GM18511 (cell line): ENCODE measurements around the gene POLA1.

ENCODE experiments used
- ATAC-seq: cut with Tn5 transposase; IDR thresholded peaks from one replicate; pipeline ENCODE4 v1.9.1; 2021; ENCODE audit warnings: mild to moderate bottlenecking, moderate library complexity; ENCODE audit not compliant: unreplicated experiment

The POLA1 gene

DNA sequence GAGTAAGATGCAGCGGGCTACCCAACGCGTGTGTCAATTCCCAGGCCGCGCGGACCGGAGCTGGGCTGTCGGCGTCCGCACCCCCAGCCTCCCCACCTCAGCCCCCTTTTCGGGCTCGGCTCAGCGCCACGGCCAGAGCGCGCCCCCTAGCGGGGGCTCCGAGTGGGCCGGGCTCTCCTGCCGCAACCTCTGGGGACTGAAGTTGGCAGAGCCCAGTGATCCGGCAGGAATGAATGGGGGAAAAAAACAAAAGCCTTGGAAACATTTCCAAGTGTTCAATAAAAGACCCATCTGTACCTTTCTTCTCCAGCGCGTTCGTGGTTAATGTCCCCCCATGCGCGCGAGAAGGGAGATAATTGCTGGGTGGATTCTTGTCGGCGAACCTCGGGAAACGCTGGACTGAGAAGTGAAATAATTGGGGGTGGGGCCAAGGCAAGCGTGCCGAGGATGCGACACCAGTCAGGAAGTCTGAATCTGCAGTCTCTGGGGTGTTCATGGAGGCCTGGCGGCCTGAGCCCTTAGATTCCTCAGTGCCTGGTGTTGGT lies 327.3 kb downstream of the POLA1 start:
- peak; percentile 71 for ATAC-seq

DNA sequence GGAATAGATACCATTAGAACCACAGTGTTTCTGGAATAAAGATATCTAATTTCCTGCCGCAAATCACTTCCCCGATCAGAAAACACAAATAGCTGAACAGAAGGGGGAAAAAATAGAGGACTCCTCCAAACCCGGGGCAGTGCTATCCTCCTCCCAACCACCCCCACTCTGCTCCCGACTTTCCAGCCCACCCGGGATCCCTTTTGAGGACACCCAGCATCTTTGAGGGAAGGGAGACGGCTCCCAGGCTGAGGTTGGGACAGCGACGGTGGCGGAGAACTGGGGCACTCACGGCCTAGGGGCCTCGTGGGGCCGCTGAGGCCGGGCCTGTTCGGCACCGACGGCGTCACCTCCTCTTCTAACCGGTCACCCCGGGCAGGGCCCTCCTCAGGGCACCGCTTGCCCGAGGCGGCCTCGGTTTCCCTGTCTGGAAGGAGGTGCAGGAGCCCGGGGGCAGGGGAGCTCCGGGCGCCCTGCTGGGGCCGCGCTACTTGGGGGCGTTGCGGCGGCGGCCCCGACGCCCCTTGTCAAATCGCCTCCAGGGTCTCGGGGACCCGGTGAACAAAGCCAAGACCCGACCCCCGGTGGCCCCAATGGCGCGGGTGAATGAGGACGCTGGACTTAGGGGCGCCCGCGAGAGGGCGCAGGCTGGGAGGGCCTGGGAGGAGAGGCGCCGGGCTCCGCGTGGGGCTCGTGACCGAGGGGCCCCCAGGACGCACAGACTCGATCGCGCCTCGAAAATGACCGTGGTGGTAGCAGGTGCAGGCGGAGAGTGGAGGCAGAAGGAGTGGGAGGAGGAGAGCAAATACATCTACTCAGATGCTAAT lies 329.0 kb downstream of the POLA1 start:
- ATAC-seq, result no peak

DNA sequence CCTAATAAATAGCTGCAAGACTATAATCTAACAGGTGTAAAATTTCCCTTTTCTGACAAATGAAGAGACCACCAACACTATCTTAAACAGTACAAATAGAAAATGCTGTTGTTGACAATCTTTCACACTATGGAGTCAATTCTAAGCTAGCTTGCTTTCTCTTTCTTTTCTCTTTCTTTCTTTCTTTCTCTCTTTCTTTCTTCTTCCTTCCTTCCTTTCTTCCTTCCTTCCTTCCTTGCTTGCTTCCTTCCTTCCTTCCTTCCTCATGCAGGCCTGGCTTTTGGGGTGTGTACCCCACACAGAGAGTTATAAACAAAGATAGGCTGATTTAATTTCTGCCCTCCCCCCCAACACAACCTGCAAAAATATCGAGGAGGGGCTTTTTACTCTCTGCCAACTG lies 330.2 kb downstream of the POLA1 start:
- ATAC-seq, result no peak

DNA sequence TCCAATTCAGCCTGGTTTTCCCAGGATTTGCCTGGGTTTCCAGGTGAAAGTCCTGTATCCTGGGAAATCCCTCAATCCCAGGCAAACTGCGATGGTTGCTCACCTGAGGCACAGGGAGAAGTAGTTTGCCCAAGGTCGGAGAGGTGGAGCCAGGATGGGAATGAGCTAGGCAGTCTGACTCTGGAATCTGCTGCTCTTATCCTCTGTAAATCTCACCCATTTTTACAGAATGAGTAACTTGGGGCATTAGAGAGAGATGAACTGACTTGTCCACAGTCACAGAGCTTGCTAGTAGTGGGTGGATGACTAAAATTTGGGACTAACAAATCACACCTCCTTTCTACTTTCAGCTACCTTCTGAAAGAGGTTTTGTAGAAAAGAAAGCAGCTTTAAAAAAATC lies 331.9 kb downstream of the POLA1 start:
- ATAC-seq, result no peak

DNA sequence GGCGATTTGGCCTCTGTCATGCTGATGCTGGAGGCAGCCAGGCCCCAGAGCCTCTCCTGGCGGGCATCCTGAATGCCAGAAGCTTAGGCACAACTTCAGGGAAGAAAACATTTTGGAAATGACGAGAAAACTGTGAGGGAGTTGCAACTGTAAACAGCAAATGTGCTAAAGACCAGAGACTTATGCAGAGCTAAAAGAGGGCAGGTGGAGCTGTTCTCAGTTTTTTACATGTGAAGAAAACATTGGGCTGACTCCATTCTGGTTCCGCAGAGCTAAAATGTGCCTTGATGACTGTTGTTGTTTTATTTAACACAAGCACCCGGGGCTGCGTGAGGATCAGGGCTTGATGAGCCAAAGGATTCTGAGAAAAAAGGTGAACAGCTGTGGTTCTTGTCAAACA lies 332.9 kb downstream of the POLA1 start:
- ATAC-seq, result no peak

DNA sequence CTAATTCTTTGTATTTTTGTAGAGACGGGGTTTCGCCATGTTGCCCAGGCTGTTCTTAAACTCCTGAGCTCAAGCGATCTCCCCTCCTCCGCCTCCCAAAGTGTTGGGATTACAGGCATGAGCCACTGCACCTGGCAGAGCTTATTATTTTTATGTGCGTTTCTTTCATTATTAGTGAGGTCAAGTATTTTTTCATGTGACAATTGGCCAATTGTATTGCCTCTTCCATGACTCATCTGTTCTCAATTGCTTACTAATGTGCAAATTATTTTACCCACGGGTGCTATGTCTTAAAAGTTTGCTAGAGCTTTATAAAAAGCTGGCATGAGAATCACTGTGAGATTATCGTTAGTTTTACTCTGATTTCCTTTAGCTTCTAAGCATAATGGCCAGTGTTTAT lies 335.0 kb downstream of the POLA1 start:
- no peak for ATAC-seq

DNA sequence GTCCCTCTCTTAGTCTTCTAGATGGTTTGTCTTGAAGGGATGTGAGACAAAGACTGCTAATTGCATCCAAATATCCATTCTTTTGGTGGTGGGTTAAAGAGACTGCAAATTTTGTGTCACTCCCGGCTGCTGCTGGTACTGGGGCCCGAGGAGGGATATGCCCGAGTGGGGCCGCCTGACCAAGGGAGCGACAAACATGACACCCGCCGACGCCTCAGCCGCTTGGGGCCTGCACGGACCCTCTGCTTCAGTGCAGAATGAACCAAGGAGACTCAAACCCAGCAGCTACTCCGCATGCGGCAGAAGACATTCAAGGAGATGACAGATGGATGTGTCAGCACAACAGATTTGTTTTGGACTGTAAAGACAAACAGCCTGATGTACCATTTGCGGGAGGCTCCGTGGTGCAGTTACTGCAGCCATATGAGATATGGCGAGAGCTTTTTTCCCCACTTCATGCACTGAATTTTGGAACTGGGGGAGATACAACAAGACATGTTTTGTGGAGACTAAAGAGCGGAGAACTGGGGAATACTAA lies 335.6 kb downstream of the POLA1 start:
- ATAC-seq, result no peak

DNA sequence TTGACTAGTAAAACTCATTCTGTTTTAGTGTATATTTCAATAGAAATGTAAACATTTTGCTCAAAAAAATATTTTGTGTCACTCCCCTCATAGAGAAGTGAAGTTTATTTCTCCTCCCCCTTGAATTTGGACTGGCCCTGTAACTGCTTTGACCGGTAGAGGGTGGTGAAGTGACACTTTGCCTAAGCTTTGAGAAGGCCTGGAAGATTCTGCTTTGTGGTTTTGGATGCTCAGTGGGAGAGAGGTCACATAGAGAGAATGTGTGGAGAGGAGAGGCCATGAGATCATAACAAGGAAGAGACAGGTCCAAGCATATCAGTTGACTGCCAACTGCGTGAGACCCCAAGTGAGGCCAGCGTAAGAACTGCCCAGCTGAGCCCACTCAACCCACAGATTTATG lies 341.2 kb downstream of the POLA1 start:
- ATAC-seq, result no peak

DNA sequence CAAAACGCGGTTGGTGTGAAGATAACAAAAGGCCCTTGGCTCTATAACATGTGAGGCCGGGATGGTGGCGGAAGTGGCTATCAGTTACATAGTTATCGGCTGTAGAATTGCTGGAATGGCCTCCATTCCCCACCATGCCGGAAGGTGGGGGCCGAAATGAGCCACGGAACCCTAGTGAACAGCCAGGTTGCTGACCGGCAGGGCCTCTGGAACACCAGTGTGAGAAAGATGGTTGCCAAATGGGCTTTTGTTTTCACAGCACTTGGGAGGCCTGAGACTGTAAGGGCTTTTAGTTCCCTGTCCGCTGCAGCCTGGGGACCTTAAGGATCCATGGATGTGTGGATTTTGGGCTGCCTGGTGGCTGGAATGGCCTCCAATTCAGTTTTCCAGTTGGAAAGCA lies 345.3 kb downstream of the POLA1 start:
- ATAC-seq, result no peak

DNA sequence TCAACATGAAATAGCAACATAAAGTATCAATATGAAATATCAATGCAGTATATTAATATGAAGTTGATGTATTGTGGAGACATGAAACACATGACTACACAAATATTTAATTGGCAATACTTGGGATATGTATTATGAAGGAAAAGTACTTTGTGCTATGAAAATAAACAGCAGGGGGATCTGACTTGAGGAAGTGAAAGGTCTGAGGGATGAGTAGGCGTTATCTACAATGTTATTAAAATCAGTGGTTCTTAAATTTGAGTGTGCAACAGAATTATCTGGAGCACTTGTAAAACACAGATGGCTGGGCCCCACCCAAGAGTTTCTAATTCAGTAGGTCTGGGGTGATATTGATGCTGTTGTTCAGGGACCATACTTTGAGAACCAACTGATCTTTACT lies 349.5 kb downstream of the POLA1 start:
- ATAC-seq, result no peak
